ENCODE measurements around the gene PRDM15.

Gene PRDM15

GRCh38 chr21:41758550-41758949 is 120.6 kb downstream of the PRDM15 start:
- TF ChIP-seq REST (IDR thresholded peaks at IDR 0.05; ENCODE audit: low read depth), result no peak

GRCh38 chr21:41755934-41756773 is 123.0 kb downstream of the PRDM15 start:
- TF ChIP-seq EP300 (IDR thresholded peaks at IDR 0.05; ENCODE audit: borderline replicate concordance) (no peak), RAD21 (IDR thresholded peaks at IDR 0.05; ENCODE audit: low read depth) (no peak), USF1 (IDR thresholded peaks at IDR 0.05) (no peak), MAX (IDR thresholded peaks at IDR 0.05) (no peak), TCF12 (IDR thresholded peaks at IDR 0.05; ENCODE audit: low read depth) (no peak), TAF1 (IDR thresholded peaks at IDR 0.05; ENCODE audit: low read depth) (no peak), FOXM1 (IDR thresholded peaks at IDR 0.05; ENCODE audit: borderline replicate concordance, low read depth) (no peak), REST (IDR thresholded peaks at IDR 0.05; ENCODE audit: low read depth) (no peak), CEBPB (IDR thresholded peaks at IDR 0.05) (no peak), CREB1 (IDR thresholded peaks at IDR 0.05; ENCODE audit: low read depth) (no peak)

GRCh38 chr21:41755258-41755933 is 123.7 kb downstream of the PRDM15 start:
- TF ChIP-seq EP300 (IDR thresholded peaks at IDR 0.05; ENCODE audit: borderline replicate concordance) (no peak), RAD21 (IDR thresholded peaks at IDR 0.05; ENCODE audit: low read depth) (no peak)

GRCh38 chr21:41754479-41754891 is 124.7 kb downstream of the PRDM15 start:
- TF ChIP-seq TEAD4 (IDR thresholded peaks at IDR 0.05) (no peak), REST (IDR thresholded peaks at IDR 0.05; ENCODE audit: low read depth) (no peak), RAD21 (IDR thresholded peaks at IDR 0.05; ENCODE audit: low read depth) (no peak), YY1 (IDR thresholded peaks at IDR 0.05; ENCODE audit: low read depth) (no peak), MAX (IDR thresholded peaks at IDR 0.05) (no peak), TAF1 (IDR thresholded peaks at IDR 0.05; ENCODE audit: low read depth) (no peak), CEBPB (IDR thresholded peaks at IDR 0.05) (no peak), EGR1 (IDR thresholded peaks at IDR 0.05) (no peak), TCF12 (IDR thresholded peaks at IDR 0.05; ENCODE audit: low read depth) (no peak), FOXM1 (IDR thresholded peaks at IDR 0.05; ENCODE audit: borderline replicate concordance, low read depth) (no peak), NFIC (IDR thresholded peaks at IDR 0.05) (no peak), CREB1 (IDR thresholded peaks at IDR 0.05; ENCODE audit: low read depth) (no peak), USF1 (IDR thresholded peaks at IDR 0.05) (no peak)

Measured in Ishikawa (cell line).